ENCODE results near the gene APBA2. TPM values are rescaled to one million over a fixed set of nuclear protein-coding genes. Genes with fewer than 3 reads are reported as not detected.

The APBA2 gene
- total RNA-seq, 1 donor from 2014 or later, result 42.1 TPM

GRCh38 chr15:29056839-29057450 is 171.2 kb downstream of the APBA2 start:
- no peak for DNase-seq (ENCODE audit: low read depth, low spot score)

- DNase-seq (ENCODE audit: low read depth, low spot score), result no peak
Measured at GRCh38 chr15:29057856-29058255, 172.1 kb downstream of the APBA2 start.

- DNase-seq (ENCODE audit: low read depth, low spot score), result no peak
Measured at GRCh38 chr15:29058903-29059539, 173.2 kb downstream of the APBA2 start.

- DNase-seq (ENCODE audit: low read depth, low spot score), result no peak
Measured at GRCh38 chr15:29059871-29060640, 174.3 kb downstream of the APBA2 start.

- no peak for DNase-seq (ENCODE audit: low read depth, low spot score)
Measured at GRCh38 chr15:29061746-29062145, 176.0 kb downstream of the APBA2 start.

- DNase-seq (ENCODE audit: low read depth, low spot score), result no peak
Measured at GRCh38 chr15:29062179-29062591, 176.4 kb downstream of the APBA2 start.

- no peak for DNase-seq (ENCODE audit: low read depth, low spot score)
Measured at GRCh38 chr15:29062626-29063025, 176.9 kb downstream of the APBA2 start.

GRCh38 chr15:29063646-29064045 is 177.9 kb downstream of the APBA2 start:
- no peak for DNase-seq (ENCODE audit: low read depth, low spot score)

GRCh38 chr15:29064290-29064689 is 178.5 kb downstream of the APBA2 start:
- no peak for DNase-seq (ENCODE audit: low read depth, low spot score)

- no peak for DNase-seq (ENCODE audit: low read depth, low spot score)
Measured at GRCh38 chr15:29064731-29065130, 179.0 kb downstream of the APBA2 start.

GRCh38 chr15:29065571-29065970 is 179.8 kb downstream of the APBA2 start:
- DNase-seq (ENCODE audit: low read depth, low spot score), result no peak

GRCh38 chr15:29066310-29066709 is 180.5 kb downstream of the APBA2 start:
- no peak for DNase-seq (ENCODE audit: low read depth, low spot score)

- no peak for DNase-seq (ENCODE audit: low read depth, low spot score)
Measured at GRCh38 chr15:29066838-29067237, 181.1 kb downstream of the APBA2 start.

- no peak for DNase-seq (ENCODE audit: low read depth, low spot score)
Measured at GRCh38 chr15:29067949-29068348, 182.2 kb downstream of the APBA2 start.

- DNase-seq (ENCODE audit: low read depth, low spot score), result no peak
Measured at GRCh38 chr15:29070471-29071231, 184.9 kb downstream of the APBA2 start.

GRCh38 chr15:29071232-29071881 is 185.6 kb downstream of the APBA2 start:
- DNase-seq (ENCODE audit: low read depth, low spot score), result no peak

- DNase-seq (ENCODE audit: low read depth, low spot score), result no peak
Measured at GRCh38 chr15:29071882-29072273, 186.1 kb downstream of the APBA2 start.

GRCh38 chr15:29072444-29072843 is 186.7 kb downstream of the APBA2 start:
- no peak for DNase-seq (ENCODE audit: low read depth, low spot score)

- DNase-seq (ENCODE audit: low read depth, low spot score), result peak; percentile 88
Measured at GRCh38 chr15:29074045-29074444, 188.3 kb downstream of the APBA2 start.

GRCh38 chr15:29078541-29078940 is 192.8 kb downstream of the APBA2 start:
- DNase-seq (ENCODE audit: low read depth, low spot score), result no peak

GRCh38 chr15:29079479-29079878 is 193.7 kb downstream of the APBA2 start:
- no peak for DNase-seq (ENCODE audit: low read depth, low spot score)

Measured in pulmonary artery endothelial cell (primary cell).